ENCODE measurements around the gene ZFYVE16. TPM values are rescaled to one million over a fixed set of nuclear protein-coding genes. Genes with fewer than 3 reads are reported as not detected.
"Not testable (repeated sequence)": the region's sequence is repeated elsewhere in the genome, so short reads cannot be mapped to it uniquely, and the experiment has no call there.

The ZFYVE16 gene
- total RNA-seq (2014; rRNA removed; shearing (Covaris generic)): 21.9 and 26.9 TPM in 2 replicates

DNA sequence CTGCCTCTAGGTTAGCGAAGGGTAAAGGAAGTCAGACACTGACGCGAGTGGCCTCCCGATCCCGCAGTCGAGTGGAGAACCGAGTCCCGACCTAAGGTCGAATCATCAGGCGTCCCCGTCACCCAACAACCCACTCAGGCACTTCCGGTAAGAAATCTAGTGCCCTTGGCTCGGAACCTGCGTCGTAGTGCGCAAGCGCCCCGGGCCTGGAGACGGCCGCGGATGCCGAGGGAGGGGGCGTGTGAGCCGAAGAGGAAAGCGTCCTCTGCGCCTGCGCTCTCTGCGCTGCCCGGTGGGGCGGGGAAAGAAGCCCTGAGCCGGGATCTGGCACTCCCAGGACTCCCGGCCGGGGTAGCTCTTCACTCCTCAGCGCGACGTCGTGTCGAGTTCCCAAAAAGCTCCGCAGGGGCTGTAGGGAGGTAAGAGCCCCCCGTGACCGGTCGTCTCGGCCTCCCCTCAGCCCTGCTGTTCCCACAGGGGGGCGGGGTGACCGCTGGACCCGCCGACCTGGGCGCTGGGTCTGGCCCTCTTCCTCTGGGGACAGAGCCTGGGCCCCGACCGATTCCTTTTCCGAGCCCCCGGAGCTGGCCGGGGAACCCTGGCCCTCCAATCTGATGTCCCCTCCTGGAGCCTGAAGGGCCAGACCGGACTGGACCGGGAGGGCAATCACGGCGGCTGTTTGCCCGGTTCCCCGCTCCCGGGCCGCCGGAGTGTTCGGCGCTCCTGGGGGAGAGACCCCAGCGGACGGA lies at the start of gene ZFYVE16:
Gene ZFYVE16 (plus strand): TSS at position 330 of the 749 bp plus-strand sequence. CDS start 26,084 bp downstream, outside the sequence.
- DNase-seq (ENCODE audit: low read depth): peak; percentile 97

GRCh38 chr5:80360914-80361444 lies 46.9 kb upstream of the ZFYVE16 start:
- no peak for DNase-seq (ENCODE audit: low read depth)

DNA sequence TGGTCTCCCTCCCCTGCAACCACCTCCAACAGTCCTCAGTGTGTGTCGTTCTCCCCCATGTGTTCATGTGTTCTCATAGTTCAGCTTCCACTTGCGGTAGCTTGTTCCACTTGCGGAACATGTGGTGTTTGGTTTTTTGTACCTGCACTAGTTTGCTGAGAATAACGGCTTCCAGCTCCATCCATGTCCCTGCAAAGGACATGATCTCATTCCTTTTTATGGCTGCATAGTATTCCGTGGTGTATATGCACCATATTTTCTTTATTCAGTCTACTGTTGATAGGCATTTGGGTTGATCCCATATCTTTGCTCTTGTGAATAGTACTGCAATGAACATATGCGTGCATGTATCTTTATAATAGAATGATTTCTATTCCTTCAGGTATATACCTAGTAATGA lies 43.0 kb upstream of the ZFYVE16 start:
- no peak for DNase-seq (ENCODE audit: low read depth)

GRCh38 chr5:80368661-80369480 lies 39.0 kb upstream of the ZFYVE16 start:
- no peak for DNase-seq (ENCODE audit: low read depth)

GRCh38 chr5:80369521-80369920 lies 38.3 kb upstream of the ZFYVE16 start:
- no peak for DNase-seq (ENCODE audit: low read depth)

DNA sequence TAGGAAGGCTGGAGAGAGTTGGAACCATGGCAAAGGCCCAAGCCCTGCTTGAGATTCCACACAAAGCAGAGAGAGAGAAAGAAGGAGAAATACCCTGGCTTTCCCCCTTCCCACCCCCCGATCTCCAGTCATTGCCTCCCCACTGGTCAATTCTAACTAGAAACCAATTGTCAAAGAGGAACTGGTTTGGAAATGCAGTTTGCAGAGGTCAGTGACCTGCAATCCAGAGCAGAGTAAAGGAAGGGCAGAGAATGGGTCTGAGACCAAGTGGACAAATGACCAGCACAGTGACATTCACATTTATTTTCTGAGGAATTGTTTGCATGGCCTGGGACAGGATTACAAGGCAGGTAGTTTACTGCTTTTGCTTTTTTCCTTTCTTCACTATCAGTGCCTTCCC lies 37.5 kb upstream of the ZFYVE16 start:
- no peak for DNase-seq (ENCODE audit: low read depth)

DNA sequence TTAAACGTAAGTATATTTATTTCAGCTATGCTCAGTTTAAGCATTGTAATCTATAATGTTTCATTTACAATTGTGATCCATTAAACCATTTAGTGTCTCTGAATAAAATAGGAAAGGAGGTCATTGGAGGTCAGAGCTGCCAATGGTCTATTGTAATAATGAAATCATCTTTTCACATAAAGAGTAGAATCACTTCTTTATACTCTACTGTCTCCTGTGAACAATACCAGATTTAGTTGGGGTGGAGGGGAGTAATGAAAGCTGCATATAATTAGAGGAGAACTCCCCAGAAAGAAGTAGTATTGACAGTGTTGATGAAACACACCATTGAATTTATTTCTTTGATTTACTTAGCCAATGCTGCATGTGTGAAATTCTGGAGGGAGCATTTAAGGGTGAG lies 35.1 kb upstream of the ZFYVE16 start:
- no peak for DNase-seq (ENCODE audit: low read depth)

DNA sequence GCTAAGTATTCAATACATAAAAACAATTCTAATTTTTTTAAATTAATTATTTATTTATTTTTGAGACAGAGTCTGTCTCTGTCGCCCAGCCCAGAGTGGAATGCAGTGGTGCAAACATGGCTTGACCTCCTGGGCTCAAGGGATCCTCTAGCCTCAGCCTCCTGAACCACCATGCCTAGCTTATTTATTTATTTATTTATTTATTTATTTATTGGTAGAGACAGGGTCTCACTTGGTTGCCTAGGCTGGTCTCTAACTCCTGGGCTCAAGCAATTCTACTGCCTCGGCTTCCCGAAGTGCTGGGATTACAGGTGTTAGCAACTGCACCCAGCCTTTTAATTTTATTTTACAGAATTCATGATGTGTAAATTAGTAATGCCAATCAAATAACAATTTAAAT lies 33.7 kb upstream of the ZFYVE16 start:
- no peak for DNase-seq (ENCODE audit: low read depth)

DNA sequence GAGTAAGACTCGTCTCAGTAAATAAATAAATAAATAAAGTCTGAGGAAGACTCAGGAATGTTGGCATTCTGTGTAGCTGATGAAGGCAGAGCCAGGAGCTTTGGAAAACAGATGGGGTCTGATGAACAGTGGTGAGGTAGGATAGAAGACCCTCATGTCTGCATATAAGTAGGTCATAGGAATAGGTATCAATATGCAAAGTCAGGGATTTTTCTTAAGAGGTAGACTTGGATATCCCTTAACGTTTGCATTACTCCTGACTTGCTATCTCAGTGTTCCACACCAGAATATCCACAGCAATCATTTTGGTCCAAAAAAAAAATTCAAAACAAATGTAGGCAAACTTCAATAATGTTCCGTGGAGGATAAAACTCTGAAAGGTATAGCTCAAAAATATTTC lies 31.3 kb upstream of the ZFYVE16 start:
- no peak for DNase-seq (ENCODE audit: low read depth)

- DNase-seq (ENCODE audit: low read depth): no peak
Observed at GRCh38 chr5:80382488-80382887, 25.4 kb upstream of the ZFYVE16 start.

GRCh38 chr5:80387063-80387768 lies 20.6 kb upstream of the ZFYVE16 start:
- no peak for DNase-seq (ENCODE audit: low read depth)

- no peak for DNase-seq (ENCODE audit: low read depth)
Observed at GRCh38 chr5:80389580-80389979, 18.3 kb upstream of the ZFYVE16 start.

- DNase-seq (ENCODE audit: low read depth): not testable (repeated sequence)
Observed at GRCh38 chr5:80390413-80390812, 17.5 kb upstream of the ZFYVE16 start.

- not testable (repeated sequence) for DNase-seq (ENCODE audit: low read depth)
Observed at GRCh38 chr5:80391267-80391666, 16.6 kb upstream of the ZFYVE16 start.

- peak; percentile 29 for DNase-seq (ENCODE audit: low read depth)
Observed at GRCh38 chr5:80399526-80400239, 8.2 kb upstream of the ZFYVE16 start.

DNA sequence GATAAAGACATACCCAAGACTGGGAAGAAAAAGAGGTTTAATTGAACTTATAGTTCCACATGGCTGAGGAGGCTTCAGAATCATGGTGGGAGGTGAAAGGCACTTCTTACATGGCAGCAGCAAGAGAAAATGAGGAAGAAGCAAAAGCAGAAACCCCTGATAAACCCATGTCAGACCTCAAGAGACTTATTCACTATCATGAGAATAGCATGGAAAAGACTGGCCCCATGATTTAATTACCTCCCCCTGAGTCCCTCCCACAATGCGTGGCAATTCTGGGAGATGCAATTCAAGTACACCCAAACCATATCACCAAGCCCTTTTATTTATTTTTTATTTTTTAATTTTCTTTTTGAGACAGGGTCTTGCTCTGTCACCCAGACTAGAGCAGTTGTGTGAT lies 7.5 kb upstream of the ZFYVE16 start:
- DNase-seq (ENCODE audit: low read depth): not testable (repeated sequence)

DNA sequence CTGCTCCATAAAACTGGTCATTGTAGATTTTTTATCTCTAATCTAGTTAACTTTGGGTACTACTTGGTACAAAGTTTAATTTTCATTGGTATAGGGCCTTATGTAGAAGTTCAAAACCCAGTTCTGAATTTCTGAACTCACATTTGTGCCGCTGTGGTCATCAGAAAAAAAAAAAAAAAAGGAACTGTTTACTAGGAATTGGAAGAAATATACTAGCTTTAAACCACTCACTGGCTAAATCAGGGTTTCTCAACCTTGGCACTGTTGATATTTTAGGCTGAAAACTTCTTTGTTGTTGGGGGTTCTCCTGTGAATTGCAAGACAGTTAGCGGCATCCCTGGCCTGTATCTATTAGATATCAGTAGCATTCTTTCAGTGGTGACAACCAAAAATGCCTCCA lies 4.1 kb upstream of the ZFYVE16 start:
- no peak for DNase-seq (ENCODE audit: low read depth)

DNA sequence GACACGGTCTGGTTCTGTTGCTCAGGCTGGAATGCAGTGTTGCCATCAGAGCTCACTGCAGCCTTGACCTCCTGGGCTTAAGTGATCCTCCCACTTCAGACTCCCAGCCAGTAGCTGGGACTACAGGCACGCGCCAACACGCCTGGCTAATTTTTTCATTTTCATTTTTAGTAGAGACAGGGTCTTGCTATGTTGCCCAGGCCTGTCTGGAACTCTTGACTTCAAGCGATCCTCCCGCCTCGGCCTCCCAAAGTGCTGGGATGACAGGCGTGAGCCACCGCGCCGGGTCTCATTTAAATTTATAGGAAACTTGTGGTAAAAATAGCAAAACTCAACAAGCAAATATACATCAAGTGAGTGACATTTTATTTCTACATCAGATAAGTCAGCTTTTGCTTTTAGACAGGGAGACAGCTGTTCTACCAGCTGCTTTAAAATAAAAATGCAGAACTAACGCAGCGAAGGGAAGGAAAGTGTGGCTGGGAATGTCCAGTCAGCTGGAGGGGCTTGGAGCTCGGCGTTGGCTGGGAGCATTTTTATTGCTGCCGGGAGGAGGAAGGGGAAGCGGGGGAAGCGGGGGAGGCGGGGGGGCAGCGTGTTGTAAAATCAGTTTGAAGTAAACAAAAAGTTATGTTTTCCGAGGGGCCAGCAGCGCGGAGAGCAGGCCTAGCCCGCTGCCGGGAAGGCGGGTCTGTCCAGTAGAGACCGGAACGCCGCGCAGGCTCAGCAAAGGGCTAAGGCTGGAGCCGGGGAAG lies 707 bp upstream of the ZFYVE16 start:
- DNase-seq (ENCODE audit: low read depth): no peak

DNA sequence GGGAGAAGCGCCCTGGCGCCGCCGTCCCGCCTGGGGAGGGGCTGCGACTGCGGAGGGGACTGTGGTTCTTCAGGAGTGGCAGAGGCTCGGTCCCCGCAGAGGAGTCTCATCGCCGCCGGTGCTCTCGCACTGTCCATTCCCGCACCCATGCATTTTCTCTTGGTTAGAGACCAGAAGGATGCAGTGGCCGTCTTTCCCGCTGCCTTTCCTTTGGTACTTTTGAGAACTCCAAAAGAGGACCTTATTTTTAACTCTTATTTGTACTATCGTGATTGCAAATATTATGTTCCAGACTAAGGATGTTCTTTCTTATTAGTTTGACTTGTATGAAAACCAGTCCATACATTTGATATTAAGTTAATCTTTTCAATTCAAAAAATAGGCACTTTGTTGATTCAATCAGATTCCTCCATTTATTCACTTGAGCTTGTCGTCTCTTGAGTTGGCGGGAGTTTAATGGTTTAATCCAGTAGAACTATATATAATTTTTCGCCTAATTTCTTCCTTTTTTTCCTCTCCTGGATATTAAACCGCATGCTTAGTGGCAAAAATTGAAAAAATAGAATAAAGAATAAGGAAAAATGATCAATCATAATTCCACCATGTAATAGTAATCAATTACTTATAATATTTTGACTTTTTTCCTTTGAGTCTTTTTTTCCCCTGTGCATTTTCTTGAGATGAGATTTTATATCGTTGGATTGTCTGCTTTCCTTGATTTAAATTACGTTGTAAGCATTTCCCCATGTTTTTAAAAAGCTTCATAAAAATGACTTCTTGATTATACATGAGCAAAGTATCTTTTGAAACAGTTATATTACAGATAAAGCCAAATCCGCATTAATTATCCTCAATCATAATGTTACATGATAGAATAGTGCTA lies 861 bp downstream of the ZFYVE16 start:
- peak; percentile 70 for DNase-seq (ENCODE audit: low read depth)

All from M059J (cell line).